Osteocyte (in vitro differentiated cells): ENCODE data around the gene HDAC1. TPM values are rescaled to one million over a fixed set of nuclear protein-coding genes. Genes with fewer than 3 reads are reported as not detected.
"Not testable (repeated sequence)": the region's sequence is repeated elsewhere in the genome, so short reads cannot be mapped to it uniquely, and the experiment has no call there.

Experiments used
- DNase-seq: peaks from one replicate; pipeline ENCODE4 v3.0.0; 2021; ENCODE audit warnings: mixed read lengths; ENCODE audit not compliant: unreplicated experiment; ENCODE audit errors: extremely low spot score
- H3K27ac Mint-ChIP-seq: one replicate; pipeline ENCODE4 v1.8.0; 2021; ENCODE audit warnings: mild to moderate bottlenecking, mixed read lengths; ENCODE audit not compliant: unreplicated experiment
- H3K27me3 Mint-ChIP-seq: one replicate; pipeline ENCODE4 v1.8.0; 2021; ENCODE audit warnings: mixed read lengths; ENCODE audit not compliant: unreplicated experiment
- H3K36me3 Mint-ChIP-seq: one replicate; pipeline ENCODE4 v1.8.0; 2021; ENCODE audit warnings: mixed read lengths; ENCODE audit not compliant: unreplicated experiment
- H3K4me1 Mint-ChIP-seq: one replicate; pipeline ENCODE4 v1.8.0; 2021; ENCODE audit warnings: mixed read lengths; ENCODE audit not compliant: unreplicated experiment
- H3K4me3 Mint-ChIP-seq: one replicate; pipeline ENCODE4 v1.8.0; 2021; ENCODE audit warnings: mild to moderate bottlenecking, moderate library complexity, mixed read lengths; ENCODE audit not compliant: unreplicated experiment
- H3K9me3 Mint-ChIP-seq: one replicate; pipeline ENCODE4 v1.8.0; 2021; ENCODE audit warnings: mixed read lengths; ENCODE audit not compliant: unreplicated experiment
- total RNA-seq: library from RNA; stranded (reverse); gene quantifications from 2 replicates; pipeline ENCODE4 v1.2.1, GENCODE V29; 2021
- TF ChIP-seq, protein P1 (sequence below): fragments of 200-600 bp; sonication (generic); IDR thresholded peaks from 2 replicates; pipeline ENCODE4 v1.5.0; 2021; ENCODE audit warnings: antibody characterized with exemption, mild to moderate bottlenecking, moderate library complexity

HDAC1 gene
- total RNA-seq, 1 donor from 2014 or later: 79.2 TPM

DNA sequence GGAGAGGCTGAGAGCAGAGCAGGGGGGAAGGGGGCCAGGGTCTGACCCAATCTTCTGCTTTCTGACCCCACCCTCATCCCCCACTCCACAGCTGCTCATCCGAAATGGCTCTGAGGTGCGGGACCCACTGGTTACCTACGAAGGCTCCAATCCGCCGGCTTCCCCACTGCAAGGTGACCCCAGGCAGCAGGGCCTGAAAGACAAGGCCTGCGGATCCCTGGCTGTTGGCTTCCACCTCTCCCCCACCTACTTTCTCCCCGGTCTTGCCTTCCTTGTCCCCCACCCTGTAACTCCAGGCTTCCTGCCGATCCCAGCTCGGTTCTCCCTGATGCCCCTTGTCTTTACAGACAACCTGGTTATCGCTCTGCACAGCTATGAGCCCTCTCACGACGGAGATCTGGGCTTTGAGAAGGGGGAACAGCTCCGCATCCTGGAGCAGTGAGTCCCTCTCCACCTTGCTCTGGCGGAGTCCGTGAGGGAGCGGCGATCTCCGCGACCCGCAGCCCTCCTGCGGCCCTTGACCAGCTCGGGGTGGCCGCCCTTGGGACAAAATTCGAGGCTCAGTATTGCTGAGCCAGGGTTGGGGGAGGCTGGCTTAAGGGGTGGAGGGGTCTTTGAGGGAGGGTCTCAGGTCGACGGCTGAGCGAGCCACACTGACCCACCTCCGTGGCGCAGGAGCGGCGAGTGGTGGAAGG lies 17.1 kb upstream of the HDAC1 start:
- Mint-ChIP-seq H3K4me1 (peaks cover 5% of the 10 kb centered on the region), H3K9me3 (no peaks in the 10 kb centered on the region), H3K4me3 (no peak overlapping the region), H3K36me3 (no peaks in the 10 kb centered on the region), H3K27me3 (peaks cover 18% of the 10 kb centered on the region), H3K27ac (no peak overlapping the region)
- DNase-seq: no peak
- TF ChIP-seq, protein P1, sequence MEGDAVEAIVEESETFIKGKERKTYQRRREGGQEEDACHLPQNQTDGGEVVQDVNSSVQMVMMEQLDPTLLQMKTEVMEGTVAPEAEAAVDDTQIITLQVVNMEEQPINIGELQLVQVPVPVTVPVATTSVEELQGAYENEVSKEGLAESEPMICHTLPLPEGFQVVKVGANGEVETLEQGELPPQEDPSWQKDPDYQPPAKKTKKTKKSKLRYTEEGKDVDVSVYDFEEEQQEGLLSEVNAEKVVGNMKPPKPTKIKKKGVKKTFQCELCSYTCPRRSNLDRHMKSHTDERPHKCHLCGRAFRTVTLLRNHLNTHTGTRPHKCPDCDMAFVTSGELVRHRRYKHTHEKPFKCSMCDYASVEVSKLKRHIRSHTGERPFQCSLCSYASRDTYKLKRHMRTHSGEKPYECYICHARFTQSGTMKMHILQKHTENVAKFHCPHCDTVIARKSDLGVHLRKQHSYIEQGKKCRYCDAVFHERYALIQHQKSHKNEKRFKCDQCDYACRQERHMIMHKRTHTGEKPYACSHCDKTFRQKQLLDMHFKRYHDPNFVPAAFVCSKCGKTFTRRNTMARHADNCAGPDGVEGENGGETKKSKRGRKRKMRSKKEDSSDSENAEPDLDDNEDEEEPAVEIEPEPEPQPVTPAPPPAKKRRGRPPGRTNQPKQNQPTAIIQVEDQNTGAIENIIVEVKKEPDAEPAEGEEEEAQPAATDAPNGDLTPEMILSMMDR: no peak

DNA sequence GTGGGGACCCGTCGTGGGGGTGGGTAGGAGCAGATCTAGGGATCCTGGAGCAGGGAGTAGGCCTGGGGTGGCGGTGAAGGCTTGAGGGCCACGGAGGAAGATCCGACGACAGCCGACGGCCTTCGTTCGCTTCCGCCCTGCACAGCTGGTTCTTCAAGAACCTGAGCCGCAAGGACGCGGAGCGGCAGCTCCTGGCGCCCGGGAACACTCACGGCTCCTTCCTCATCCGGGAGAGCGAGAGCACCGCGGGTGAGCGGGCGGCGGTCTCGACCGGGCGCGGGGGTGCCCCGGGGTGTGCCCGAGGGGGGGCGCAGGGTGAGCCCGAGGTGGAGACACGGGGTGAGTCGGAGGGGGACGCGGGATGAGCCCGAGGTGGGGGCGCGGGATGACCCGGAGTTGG lies 16.5 kb upstream of the HDAC1 start:
- H3K27me3 Mint-ChIP-seq: peaks cover 18% of the 10 kb centered on the region
- no peak overlapping the region for H3K4me3 Mint-ChIP-seq
- peaks cover 5% of the 10 kb centered on the region for H3K4me1 Mint-ChIP-seq
- no peaks in the 10 kb centered on the region for H3K36me3 Mint-ChIP-seq
- no peaks in the 10 kb centered on the region for H3K9me3 Mint-ChIP-seq
- H3K27ac Mint-ChIP-seq: no peak overlapping the region
- TF ChIP-seq, protein P1: no peak
- no peak for DNase-seq

DNA sequence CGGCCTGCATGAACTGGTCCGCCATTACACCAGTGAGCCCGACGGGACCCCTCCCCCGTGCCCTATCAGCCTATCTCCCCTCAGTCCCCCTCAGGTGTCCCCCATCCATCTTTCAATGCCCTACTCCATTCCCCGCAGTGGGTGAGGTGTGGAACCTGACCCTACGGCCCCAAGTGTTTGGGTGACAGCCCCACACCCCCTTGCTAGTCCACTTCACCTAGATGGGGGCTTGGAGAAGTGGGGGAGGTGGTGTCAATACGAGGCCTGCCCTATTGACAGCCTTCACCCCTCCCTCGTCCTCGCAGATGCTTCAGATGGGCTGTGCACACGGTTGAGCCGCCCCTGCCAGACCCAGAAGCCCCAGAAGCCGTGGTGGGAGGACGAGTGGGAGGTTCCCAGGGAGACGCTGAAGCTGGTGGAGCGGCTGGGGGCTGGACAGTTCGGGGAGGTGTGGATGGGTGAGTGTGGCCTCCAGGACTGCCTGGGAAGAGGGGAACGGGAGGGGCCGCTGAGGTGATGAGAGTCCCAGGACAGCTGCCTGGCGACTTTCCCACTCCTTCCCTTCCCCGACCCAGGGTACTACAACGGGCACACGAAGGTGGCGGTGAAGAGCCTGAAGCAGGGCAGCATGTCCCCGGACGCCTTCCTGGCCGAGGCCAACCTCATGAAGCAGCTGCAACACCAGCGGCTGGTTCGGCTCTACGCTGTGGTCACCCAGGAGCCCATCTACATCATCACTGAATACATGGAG lies 15.7 kb upstream of the HDAC1 start:
- Mint-ChIP-seq H3K4me1 (peaks cover 5% of the 10 kb centered on the region), H3K27ac (no peak overlapping the region), H3K4me3 (no peak overlapping the region), H3K36me3 (no peaks in the 10 kb centered on the region), H3K9me3 (no peaks in the 10 kb centered on the region), H3K27me3 (peaks cover 18% of the 10 kb centered on the region)
- TF ChIP-seq, protein P1: no peak
- DNase-seq: no peak

DNA sequence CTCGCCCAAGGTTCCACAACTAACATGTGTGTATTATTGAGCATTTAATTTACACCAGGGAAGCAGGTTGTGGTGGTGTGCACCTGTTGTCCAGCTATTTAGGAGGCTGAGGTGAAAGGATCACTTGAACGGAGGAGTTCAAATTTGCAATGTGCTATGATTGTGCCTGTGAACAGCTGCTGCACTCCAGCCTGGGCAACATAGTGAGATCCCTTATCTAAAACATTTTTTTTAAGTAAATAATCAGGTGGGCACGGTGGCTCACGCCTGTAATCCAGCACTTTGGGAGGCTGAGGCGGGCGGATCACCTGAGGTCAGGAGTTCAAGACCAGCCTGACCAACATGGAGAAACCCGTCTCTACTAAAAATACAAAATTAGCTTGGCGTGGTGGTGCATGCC lies 7.1 kb upstream of the HDAC1 start:
- not testable (repeated sequence) for H3K9me3 Mint-ChIP-seq, H3K4me1 Mint-ChIP-seq, H3K27me3 Mint-ChIP-seq, H3K27ac Mint-ChIP-seq, DNase-seq, H3K36me3 Mint-ChIP-seq, H3K4me3 Mint-ChIP-seq

DNA sequence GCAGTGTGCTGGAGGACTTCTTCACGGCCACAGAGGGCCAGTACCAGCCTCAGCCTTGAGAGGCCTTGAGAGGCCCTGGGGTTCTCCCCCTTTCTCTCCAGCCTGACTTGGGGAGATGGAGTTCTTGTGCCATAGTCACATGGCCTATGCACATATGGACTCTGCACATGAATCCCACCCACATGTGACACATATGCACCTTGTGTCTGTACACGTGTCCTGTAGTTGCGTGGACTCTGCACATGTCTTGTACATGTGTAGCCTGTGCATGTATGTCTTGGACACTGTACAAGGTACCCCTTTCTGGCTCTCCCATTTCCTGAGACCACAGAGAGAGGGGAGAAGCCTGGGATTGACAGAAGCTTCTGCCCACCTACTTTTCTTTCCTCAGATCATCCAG lies 6.2 kb upstream of the HDAC1 start:
- H3K36me3 Mint-ChIP-seq: no peaks in the 10 kb centered on the region
- DNase-seq: no peak
- TF ChIP-seq, protein P1: no peak
- no peaks in the 10 kb centered on the region for H3K27me3 Mint-ChIP-seq
- H3K4me1 Mint-ChIP-seq: no peaks in the 10 kb centered on the region
- no peaks in the 10 kb centered on the region for H3K9me3 Mint-ChIP-seq
- H3K4me3 Mint-ChIP-seq: no peak overlapping the region
- H3K27ac Mint-ChIP-seq: no peak overlapping the region
